K562 (cell line): ENCODE measurements around the gene ZMYM4. TPM values are rescaled to one million over a fixed set of nuclear protein-coding genes. Genes with fewer than 3 reads are reported as not detected.

ENCODE experiments used
- ATAC-seq: fragments of 200-7000 bp; cut with Tn5 transposase; 3 replicates; pipeline ENCODE4 v1.9.1; 2020; ENCODE audit warnings: moderate library complexity
- BruUV-seq: library from RNA; stranded (reverse); fragments of 400-500 nt; replicated peaks from 2 replicates; lab custom pipeline; 2021; lab: Mats Ljungman, UMichigan
- CTCF ChIA-PET: fragments of 300-600 bp; formaldehyde crosslinking; extraction: SDS; loops from one replicate; lab custom pipeline; 2021; ENCODE audit warnings: low intra/inter-chr PET ratio; lab: Yijun Ruan, JAX
- POLR2A ChIA-PET: fragments of 300-600, 350-650 bp; sonication (Branson Sonifier 250); formaldehyde crosslinking; extraction: SDS; loops from one replicate; lab custom pipeline; 2021; ENCODE audit warnings: antibody characterized with exemption, inconsistent platforms; lab: Yijun Ruan, JAX
- DNase-seq, 4 experiments: peaks; one replicate each; pipeline versions ENCODE4 v3.0.0 to v3.0.0-alpha.2; 2011 to 2018; ENCODE audit warnings: low spot score in 3 of 4, mixed read lengths in 3 of 4; ENCODE audit errors: extremely low read depth in 1 of 4
- FAIRE-seq: peaks from 2 replicates; lab custom pipeline; 2011; peaks lifted over from hg19 to GRCh38; lab: Jason Lieb, UNC
- H2AFZ ChIP-seq: 2 replicates; pipeline ENCODE4 v1.6.0; 2011; ENCODE audit warnings: low read depth, low read length, control low read depth, inconsistent platforms
- H3K27ac ChIP-seq: fragments of 200-600 bp; 3 replicates; pipeline ENCODE4 v1.8.0; 2011; ENCODE audit warnings: low read depth, mild to moderate bottlenecking, control low read depth, inconsistent platforms, low read length, moderate library complexity, mixed read lengths; ENCODE audit errors: extremely low read depth
- H3K27me3 ChIP-seq, 2 experiments: fragments of 300-600 bp in 1 of 2; 2 replicates in 1 of 2; 3 replicates in 1 of 2; pipeline versions ENCODE4 v1.6.0 to v1.8.0; 2011; ENCODE audit warnings: inconsistent platforms in 2 of 2, low read length in 2 of 2, mild to moderate bottlenecking in 1 of 2, mixed read lengths in 1 of 2, moderate library complexity in 1 of 2; ENCODE audit not compliant: control insufficient read depth in 2 of 2, insufficient read depth in 2 of 2
- H3K36me3 ChIP-seq: fragments of 300-600 bp; 3 replicates; pipeline ENCODE4 v1.8.0; 2011; ENCODE audit warnings: mild to moderate bottlenecking, low read length, inconsistent platforms; ENCODE audit not compliant: control insufficient read depth, insufficient read depth
- H3K4me1 ChIP-seq, 2 experiments: fragments of 200-600 bp in 1 of 2; replicated peaks in 1 of 2; 2 replicates in 1 of 2; 3 replicates in 1 of 2; pipeline versions ENCODE4 v1.5.1 to v1.8.0; 2011; ENCODE audit warnings: inconsistent platforms in 2 of 2, low read length in 2 of 2, mild to moderate bottlenecking in 1 of 2, mixed read lengths in 1 of 2, moderate library complexity in 1 of 2; ENCODE audit not compliant: control insufficient read depth in 2 of 2, insufficient read depth in 2 of 2
- H3K4me2 ChIP-seq: 2 replicates; pipeline ENCODE4 v1.6.1; 2011; ENCODE audit warnings: low read length, control low read depth, inconsistent platforms, mixed read lengths; ENCODE audit not compliant: insufficient read depth
- H3K4me3 ChIP-seq: fragments of 200-600 bp; sonication (generic), shearing (Covaris generic); 2 replicates; pipeline ENCODE4 v1.5.1; 2016; ENCODE audit warnings: control low read depth, inconsistent platforms
- H3K79me2 ChIP-seq: fragments of 200-600 bp; 3 replicates; pipeline ENCODE4 v1.8.0; 2011; ENCODE audit warnings: low read length, inconsistent platforms; ENCODE audit not compliant: control insufficient read depth, insufficient read depth
- H3K9ac ChIP-seq, 2 experiments: 2 replicates each; pipeline versions ENCODE4 v1.6.0 to v1.6.1; 2011; ENCODE audit warnings: low read depth in 2 of 2, low read length in 2 of 2, control low read depth in 1 of 2, inconsistent platforms in 1 of 2, mild to moderate bottlenecking in 1 of 2, mixed read lengths in 1 of 2; ENCODE audit not compliant: insufficient read depth in 1 of 2
- H3K9me1 ChIP-seq: one replicate; pipeline ENCODE4 v1.6.0; 2011; ENCODE audit warnings: inconsistent platforms, mild to moderate bottlenecking, low read length, moderate library complexity; ENCODE audit not compliant: control insufficient read depth, insufficient read depth
- H3K9me3 ChIP-seq: replicated peaks from 2 replicates; pipeline ENCODE4 v1.5.1; 2011; ENCODE audit warnings: low read depth, low read length, inconsistent platforms; ENCODE audit not compliant: control insufficient read depth, insufficient read depth
- H4K20me1 ChIP-seq: replicated peaks from 2 replicates; pipeline ENCODE4 v1.6.1; 2011; ENCODE audit warnings: low read length, inconsistent platforms, mixed read lengths; ENCODE audit not compliant: control insufficient read depth, insufficient read depth
- FUS ChIP-seq: fragments of 200-400 bp; formaldehyde crosslinking; optimal IDR thresholded peaks from 2 replicates; pipeline ENCODE3; 2017; ENCODE audit warnings: low read depth, low read length
- HLTF ChIP-seq: fragments of 450-650 bp; IDR thresholded peaks from 2 replicates; pipeline ENCODE4 v1.6.1; 2016
- JUND ChIP-seq, 2 experiments: IDR thresholded peaks; 2 replicates in 1 of 2; 3 replicates in 1 of 2; pipeline ENCODE4 v1.6.1; 2011; ENCODE audit warnings: borderline replicate concordance in 2 of 2, low read depth in 2 of 2, low read length in 2 of 2, improper control_type of control experiment in 1 of 2, missing biosample characterization in 1 of 2, missing genetic modification characterization in 1 of 2, missing genetic modification reagents in 1 of 2
- KDM2B ChIP-seq: fragments of 250-450 bp; sonication (Bioruptor Pico); IDR thresholded peaks from 2 replicates; pipeline ENCODE4 v1.8.0; 2021; ENCODE audit warnings: mild to moderate bottlenecking, moderate library complexity
- MEF2D ChIP-seq: conservative IDR thresholded peaks from 2 replicates; pipeline ENCODE4 v1.6.1; 2016; ENCODE audit warnings: low read depth, missing genetic modification characterization, missing compliant biosample characterization
- MYBL2 ChIP-seq, 2 experiments: fragments of 450-650 bp in 1 of 2; sonication (generic) in 1 of 2; formaldehyde crosslinking in 1 of 2; IDR thresholded peaks; 2 replicates each; pipeline versions ENCODE4 v1.6.1 to v1.8.1; 2017 to 2022; ENCODE audit warnings: borderline replicate concordance in 1 of 2, inconsistent platforms in 1 of 2, low read depth in 1 of 2, mild to moderate bottlenecking in 1 of 2, missing genetic modification reagents in 1 of 2, moderate library complexity in 1 of 2
- PTBP1 ChIP-seq: fragments of 200-400 bp; formaldehyde crosslinking; IDR thresholded peaks from 2 replicates; pipeline ENCODE4 v1.6.1; 2017; ENCODE audit warnings: low read depth, low read length
- RFX5 ChIP-seq: IDR thresholded peaks from 2 replicates; pipeline ENCODE4 v1.6.1; 2011; ENCODE audit warnings: low read depth, mild to moderate bottlenecking, improper control_type of control experiment, low read length
- SRSF3 ChIP-seq: fragments of 200-400 bp; formaldehyde crosslinking; IDR thresholded peaks from 2 replicates; pipeline ENCODE4 v1.6.1; 2016; ENCODE audit warnings: mild to moderate bottlenecking, low read length, moderate library complexity; ENCODE audit not compliant: insufficient read depth
- YY1 ChIP-seq, 3 experiments: IDR thresholded peaks; 2 replicates each; pipeline ENCODE4 v1.6.1; 2011; ENCODE audit warnings: low read length in 2 of 3, mild to moderate bottlenecking in 2 of 3, moderate library complexity in 2 of 3, borderline replicate concordance in 1 of 3, control low read depth in 1 of 3, low read depth in 1 of 3; ENCODE audit not compliant: insufficient read depth in 3 of 3, insufficient replicate concordance in 2 of 3, control insufficient read depth in 1 of 3, insufficient read length in 1 of 3; ENCODE audit errors: extremely low read depth in 1 of 3
- ZNF140 ChIP-seq: fragments of 250-450 bp; sonication (Bioruptor Pico); IDR thresholded peaks from 2 replicates; pipeline ENCODE4 v1.8.0; 2021; ENCODE audit warnings: moderate library complexity, mild to moderate bottlenecking, inconsistent platforms
- ZNF165 ChIP-seq: fragments of 250-450 bp; sonication (Bioruptor Pico); IDR thresholded peaks from 2 replicates; pipeline ENCODE4 v1.4.0; 2020; ENCODE audit warnings: borderline replicate concordance
- ZNF586 ChIP-seq: fragments of 450-650 bp; formaldehyde crosslinking; conservative IDR thresholded peaks from 2 replicates; pipeline ENCODE4 v1.4.0; 2020; ENCODE audit warnings: mild to moderate bottlenecking, moderate library complexity
- WGBS: fragments of 100-300 bp; shearing (Covaris generic); methylation state at CpG from one replicate; pipeline ENCODE4 v1.1.6; 2016; ENCODE audit warnings: low coverage, mixed read lengths; ENCODE audit not compliant: insufficient coverage; ENCODE audit errors: missing lambda C conversion rate; 5-methylcytosine and 5-hydroxymethylcytosine counted together
- in situ Hi-C: fragments of 300-500 bp; cut with MboI; formaldehyde crosslinking; loops from 4 replicates; pipeline ENCODE4 v1.15.0; 2018; ENCODE audit warnings: inconsistent platforms, mixed read lengths
- intact Hi-C: fragments of 100-400 bp; cut with micrococcal nuclease; formaldehyde crosslinking; loops from 2 replicates; pipeline ENCODE4 v1.14.2; 2022
- polyA plus RNA-seq, 8 experiments: library from polyadenylated mRNA; depleted of rRNA in 4 of 8; stranded (reverse) in 5 of 8; unstranded in 3 of 8; fragments of >200 nt; fragmentation: Nextera tagmentation in 2 of 8; fragmentation: Illumina TruSeq in 1 of 8; extraction: Ambion mirVana in 2 of 8; extraction: Trizol in 1 of 8; gene quantifications; 2 replicates each; pipeline versions ENCODE4 v1.2.1 to v1.2.3, GENCODE V29; 2011 to 2014; ENCODE audit warnings: inconsistent platforms in 1 of 8, missing spikeins in 1 of 8
- total RNA-seq, 7 experiments: library from RNA; depleted of rRNA in 6 of 7; stranded (reverse); fragments of >200 nt in 6 of 7; fragmentation: Illumina TruSeq in 2 of 7; extraction: Trizol in 2 of 7; gene quantifications; 2 replicates each; pipeline versions ENCODE4 v1.2.1 to v1.2.3, GENCODE V29; 2011 to 2021; ENCODE audit warnings: low replicate concordance in 1 of 7
- TF ChIP-seq, protein P1 (sequence below): fragments of 250-450 bp; sonication (Bioruptor Pico); IDR thresholded peaks from 2 replicates; pipeline ENCODE4 v1.4.0; 2020; ENCODE audit warnings: borderline replicate concordance
- TF ChIP-seq, protein P2 (sequence below), 2 experiments: fragments of 150-350 bp in 1 of 2; IDR thresholded peaks; 2 replicates each; pipeline ENCODE4 v1.6.1; 2012 to 2016; ENCODE audit warnings: low read depth in 2 of 2, low read length in 2 of 2, mild to moderate bottlenecking in 1 of 2, moderate library complexity in 1 of 2

ZMYM4 gene
- total and polyA plus RNA-seq, 9 of the 15 experiments (the other 6 are each of a cell fraction or from before 2014, with no cell fraction given) = 15.2 to 77.2 (median 63.3) TPM

DNA sequence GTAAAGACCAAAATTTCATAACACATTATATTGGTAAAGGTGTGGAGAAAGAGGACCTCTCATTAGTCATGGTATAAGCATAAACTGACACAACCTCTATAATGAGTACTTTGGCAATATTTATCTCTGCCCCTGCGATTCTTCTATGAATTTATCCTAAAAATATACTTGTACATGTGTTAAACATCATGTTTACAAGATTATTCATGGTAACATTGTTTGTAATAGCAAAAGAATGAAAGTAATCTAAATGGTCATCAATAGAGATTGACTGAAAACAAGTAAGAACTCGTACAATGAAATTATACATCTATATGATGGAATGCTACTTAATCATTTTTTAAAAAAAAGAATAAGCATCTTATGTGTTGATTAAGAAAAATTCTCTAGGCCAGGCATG lies 192.3 kb downstream of the ZMYM4 start:
- DNase-seq (no peak), FAIRE-seq (no peak), ATAC-seq (no peak)
- Histone ChIP-seq H2AFZ (no peak overlapping the region), H3K4me2 (no peak overlapping the region), H3K9me3 (0 out of 2 replicates have a peak, but pooled peaks cover 3% of the 10 kb centered on the region), H3K4me3 (no peak overlapping the region), H3K9ac (no peak overlapping the region), H3K27ac (no peak overlapping the region), H4K20me1 (no peaks in the 10 kb centered on the region), H3K4me1 (no peaks in the 10 kb centered on the region), H3K79me2 (no peaks in the 10 kb centered on the region), H3K9me1 (no peaks in the 10 kb centered on the region), H3K27me3 (no peaks in the 10 kb centered on the region), H3K36me3 (peaks cover 42% of the 10 kb centered on the region; the same call in 2 of the 3 replicates)
- in situ Hi-C loops = no loop called here
- BruUV-seq = no TSS peak
- intact Hi-C loops = no loop called here
- CTCF ChIA-PET = no interaction called here
- WGBS = 85% methylated on average over 2 of the region's 2 CpGs
- POLR2A ChIA-PET = interaction anchor here (0.9 kb wide), 1 partner anchor 25 kb away, joined by 3 read pairs; no protein-coding TSS in a partner anchor
- TF ChIP-seq FUS (no peak), MYBL2 (IDR thresholded peaks at IDR 0.05; ENCODE audit: low read depth) (no peak), MYBL2 (CRISPR knock-in tag; IDR thresholded peaks at IDR 0.05; ENCODE audit: borderline replicate concordance) (no peak), JUND (IDR thresholded peaks at IDR 0.05; ENCODE audit: borderline replicate concordance, low read depth, low read length) (no peak), JUND (tag; IDR thresholded peaks at IDR 0.05; ENCODE audit: borderline replicate concordance, low read depth, low read length) (no peak), PTBP1 (no peak), KDM2B (CRISPR knock-in tag) (no peak), ZNF165 (no peak), HLTF (no peak), RFX5 (no peak), ZNF140 (CRISPR knock-in tag) (no peak), YY1 (IDR thresholded peaks at IDR 0.05; ENCODE audit: borderline replicate concordance in 1 of 3, control insufficient read depth in 1 of 3, extremely low read depth in 1 of 3, insufficient read depth in 3 of 3, insufficient read length in 1 of 3, insufficient replicate concordance in 2 of 3, low read depth in 1 of 3, low read length in 2 of 3) (no peak), MEF2D (no peak), ZNF586 (CRISPR knock-in tag) (no peak), SRSF3 (no peak)
- TF ChIP-seq, protein P1, sequence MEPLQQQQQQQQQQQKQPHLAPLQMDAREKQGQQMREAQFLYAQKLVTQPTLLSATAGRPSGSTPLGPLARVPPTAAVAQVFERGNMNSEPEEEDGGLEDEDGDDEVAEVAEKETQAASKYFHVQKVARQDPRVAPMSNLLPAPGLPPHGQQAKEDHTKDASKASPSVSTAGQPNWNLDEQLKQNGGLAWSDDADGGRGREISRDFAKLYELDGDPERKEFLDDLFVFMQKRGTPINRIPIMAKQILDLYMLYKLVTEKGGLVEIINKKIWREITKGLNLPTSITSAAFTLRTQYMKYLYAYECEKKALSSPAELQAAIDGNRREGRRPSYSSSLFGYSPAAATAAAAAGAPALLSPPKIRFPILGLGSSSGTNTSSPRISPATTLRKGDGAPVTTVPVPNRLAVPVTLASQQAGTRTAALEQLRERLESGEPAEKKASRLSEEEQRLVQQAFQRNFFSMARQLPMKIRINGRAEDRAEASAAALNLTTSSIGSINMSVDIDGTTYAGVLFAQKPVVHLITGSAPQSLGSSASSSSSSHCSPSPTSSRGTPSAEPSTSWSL (CRISPR knock-in tag) = no peak
- TF ChIP-seq, protein P2, sequence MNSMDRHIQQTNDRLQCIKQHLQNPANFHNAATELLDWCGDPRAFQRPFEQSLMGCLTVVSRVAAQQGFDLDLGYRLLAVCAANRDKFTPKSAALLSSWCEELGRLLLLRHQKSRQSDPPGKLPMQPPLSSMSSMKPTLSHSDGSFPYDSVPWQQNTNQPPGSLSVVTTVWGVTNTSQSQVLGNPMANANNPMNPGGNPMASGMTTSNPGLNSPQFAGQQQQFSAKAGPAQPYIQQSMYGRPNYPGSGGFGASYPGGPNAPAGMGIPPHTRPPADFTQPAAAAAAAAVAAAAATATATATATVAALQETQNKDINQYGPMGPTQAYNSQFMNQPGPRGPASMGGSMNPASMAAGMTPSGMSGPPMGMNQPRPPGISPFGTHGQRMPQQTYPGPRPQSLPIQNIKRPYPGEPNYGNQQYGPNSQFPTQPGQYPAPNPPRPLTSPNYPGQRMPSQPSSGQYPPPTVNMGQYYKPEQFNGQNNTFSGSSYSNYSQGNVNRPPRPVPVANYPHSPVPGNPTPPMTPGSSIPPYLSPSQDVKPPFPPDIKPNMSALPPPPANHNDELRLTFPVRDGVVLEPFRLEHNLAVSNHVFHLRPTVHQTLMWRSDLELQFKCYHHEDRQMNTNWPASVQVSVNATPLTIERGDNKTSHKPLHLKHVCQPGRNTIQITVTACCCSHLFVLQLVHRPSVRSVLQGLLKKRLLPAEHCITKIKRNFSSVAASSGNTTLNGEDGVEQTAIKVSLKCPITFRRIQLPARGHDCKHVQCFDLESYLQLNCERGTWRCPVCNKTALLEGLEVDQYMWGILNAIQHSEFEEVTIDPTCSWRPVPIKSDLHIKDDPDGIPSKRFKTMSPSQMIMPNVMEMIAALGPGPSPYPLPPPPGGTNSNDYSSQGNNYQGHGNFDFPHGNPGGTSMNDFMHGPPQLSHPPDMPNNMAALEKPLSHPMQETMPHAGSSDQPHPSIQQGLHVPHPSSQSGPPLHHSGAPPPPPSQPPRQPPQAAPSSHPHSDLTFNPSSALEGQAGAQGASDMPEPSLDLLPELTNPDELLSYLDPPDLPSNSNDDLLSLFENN (IDR thresholded peaks at IDR 0.05; ENCODE audit: low read depth in 2 of 2, low read length in 2 of 2) = no peak
